ENCODE results near the gene RRP12.
"Not testable (repeated sequence)": the region's sequence is repeated elsewhere in the genome, so short reads cannot be mapped to it uniquely, and the experiment has no call there.

The RRP12 gene

GRCh38 chr10:97362310-97363033 lies 38.7 kb downstream of the RRP12 start:
- no peak for DNase-seq

GRCh38 chr10:97361537-97361901 lies 39.6 kb downstream of the RRP12 start:
- no peak for DNase-seq

GRCh38 chr10:97360705-97361536 lies 40.2 kb downstream of the RRP12 start:
- no peak for DNase-seq

- no peak for DNase-seq
These were observed 42.4 kb downstream of the RRP12 start for GRCh38 chr10:97358781-97359180.

DNA sequence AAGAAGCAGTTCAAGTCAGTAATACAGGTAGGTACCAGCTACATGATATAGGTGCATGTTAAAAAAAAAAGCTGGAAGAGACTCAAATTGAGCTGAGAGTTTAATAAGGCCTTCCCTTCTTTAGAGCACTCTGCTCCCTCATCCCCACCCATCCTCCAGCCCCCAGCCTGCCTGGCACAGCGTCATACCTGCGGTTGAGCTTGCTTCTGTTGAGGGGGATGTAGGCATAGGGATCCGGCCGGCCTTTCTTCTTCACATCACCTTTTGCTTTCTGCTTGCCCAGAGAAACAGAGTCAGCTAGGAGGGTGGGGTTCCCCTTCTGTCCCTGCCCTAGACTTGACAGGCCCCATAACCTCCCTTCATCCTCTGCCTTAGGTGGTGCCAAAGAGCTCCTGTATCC lies 42.8 kb downstream of the RRP12 start:
- DNase-seq: no peak

- no peak for DNase-seq
These were observed 44.2 kb downstream of the RRP12 start for GRCh38 chr10:97356918-97357317.

- no peak for DNase-seq
These were observed 44.7 kb downstream of the RRP12 start for GRCh38 chr10:97356318-97356914.

- no peak for DNase-seq
These were observed 45.6 kb downstream of the RRP12 start for GRCh38 chr10:97355571-97355975.

DNA sequence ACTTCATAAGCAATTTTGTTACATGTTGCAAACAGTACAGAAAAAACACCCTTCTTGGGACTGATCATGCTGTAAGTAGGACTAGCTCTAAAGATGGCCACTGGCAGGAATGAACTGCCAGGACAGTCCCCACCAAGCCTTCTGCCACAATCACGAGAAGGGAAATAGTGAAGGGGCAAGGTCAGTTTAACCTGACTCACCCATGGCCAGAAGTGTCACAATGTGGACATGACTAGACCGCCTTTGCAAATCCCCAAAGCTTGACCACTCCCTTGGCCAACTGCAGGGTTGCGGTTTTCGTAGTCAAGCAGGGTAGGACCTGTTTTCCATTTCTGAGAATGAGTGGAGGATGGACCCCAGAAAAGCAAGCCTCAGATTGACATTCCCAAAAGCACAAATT lies 47.2 kb downstream of the RRP12 start:
- no peak for DNase-seq

DNA sequence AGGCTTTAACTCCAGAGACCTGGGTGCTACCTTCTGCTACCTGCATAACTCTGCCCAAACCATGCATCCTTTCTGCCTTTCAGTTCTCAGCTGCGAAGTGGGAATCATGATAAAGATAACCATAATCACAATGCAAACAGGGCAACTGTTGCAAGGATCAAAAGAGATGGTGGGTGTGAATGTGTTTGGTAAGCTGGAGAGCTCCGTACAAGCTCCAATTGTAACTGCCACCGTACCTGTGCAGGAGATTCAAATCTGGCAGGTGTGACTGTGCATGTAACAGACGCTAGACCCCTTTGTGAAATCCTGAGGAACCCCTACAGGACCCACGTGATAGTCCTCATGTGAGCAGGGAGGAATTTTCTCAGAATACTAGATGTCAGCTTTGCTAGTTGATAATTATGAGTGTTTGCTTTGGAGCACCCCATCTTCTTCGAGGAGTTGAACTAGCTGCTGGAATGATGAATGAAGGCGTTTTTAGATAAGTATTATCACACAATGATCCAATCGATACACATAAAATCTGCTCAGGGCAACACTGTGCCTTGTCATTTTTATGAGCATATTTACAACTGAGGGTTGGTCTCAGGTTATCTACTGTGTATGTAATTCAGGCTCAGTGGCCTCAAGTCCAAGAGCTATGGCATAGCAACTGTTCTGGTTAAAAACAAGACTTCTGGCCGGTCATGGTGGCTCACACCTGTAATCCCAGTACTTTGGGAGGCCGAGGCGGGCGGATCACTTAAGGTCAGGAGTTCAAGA lies 51.2 kb downstream of the RRP12 start:
- DNase-seq: no peak

DNA sequence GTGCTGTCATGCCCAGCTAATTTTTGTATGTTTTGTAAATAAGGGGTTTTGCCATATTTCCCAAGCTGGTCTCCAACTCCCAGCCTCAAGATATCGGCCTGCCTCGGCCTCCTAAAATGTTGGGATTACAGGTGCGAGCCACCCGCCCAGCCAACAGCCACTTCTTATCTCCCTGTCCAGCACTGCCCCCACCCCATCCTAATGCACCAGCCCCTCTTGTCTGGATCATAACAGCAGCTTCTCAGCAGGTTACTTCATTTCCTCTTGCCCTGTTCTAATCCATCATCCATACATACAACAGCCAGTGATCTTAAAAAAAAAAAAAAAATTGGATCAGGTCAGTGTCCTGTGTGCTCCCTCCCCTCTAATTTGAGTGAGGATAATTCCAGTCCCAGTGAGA lies 53.8 kb downstream of the RRP12 start:
- peak; percentile 11 for DNase-seq

GRCh38 chr10:97343664-97344063 lies 57.5 kb downstream of the RRP12 start:
- DNase-seq: not testable (repeated sequence)

DNA sequence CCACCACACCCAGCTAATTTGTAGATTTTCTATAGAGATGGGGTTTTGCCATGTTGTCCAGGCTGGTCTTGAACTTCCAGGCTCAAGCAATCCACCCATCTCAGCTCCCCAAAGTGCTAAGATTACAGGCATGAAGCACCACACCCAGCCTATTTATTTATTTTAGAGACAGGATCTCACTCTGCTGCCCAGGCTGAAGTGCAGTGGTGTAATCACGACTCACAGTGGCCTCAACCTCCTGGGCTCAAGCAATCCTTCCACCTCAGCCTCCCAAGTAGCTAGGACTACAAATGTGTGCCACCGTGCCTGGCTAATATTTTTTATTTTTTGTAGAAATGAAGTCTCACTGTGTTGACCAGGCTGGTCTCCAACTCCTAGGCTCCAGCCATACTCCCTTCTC lies 59.7 kb downstream of the RRP12 start:
- DNase-seq: no peak

- DNase-seq: no peak
These were observed 63.1 kb downstream of the RRP12 start for GRCh38 chr10:97338041-97338440.

- DNase-seq: no peak
These were observed 64.0 kb downstream of the RRP12 start for GRCh38 chr10:97336942-97337831.

DNA sequence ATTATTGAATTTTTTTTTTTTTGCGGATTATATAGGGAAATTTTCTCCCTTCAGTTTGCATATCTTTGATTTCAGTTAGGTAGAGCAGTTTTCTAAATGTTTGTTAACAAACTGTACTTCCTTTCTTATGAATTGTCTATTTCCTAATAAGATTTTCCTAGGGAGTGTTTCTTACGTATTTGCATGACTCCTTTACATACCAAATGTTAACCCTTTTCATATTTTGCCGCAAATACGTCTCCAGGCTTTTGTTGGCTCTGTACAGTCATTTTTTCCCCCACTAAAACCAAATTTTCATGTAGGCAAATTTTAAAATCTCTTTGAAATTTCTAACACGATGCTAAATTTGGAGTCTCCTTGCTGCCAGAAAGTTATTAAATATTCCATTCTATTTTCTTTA lies 64.7 kb downstream of the RRP12 start:
- no peak for DNase-seq

GRCh38 chr10:97336006-97336405 lies 65.1 kb downstream of the RRP12 start:
- DNase-seq: no peak

- no peak for DNase-seq
These were observed 65.9 kb downstream of the RRP12 start for GRCh38 chr10:97335188-97335619.

- peak; percentile 84 for DNase-seq
These were observed 66.6 kb downstream of the RRP12 start, which contains the start of gene FRAT2 for GRCh38 chr10:97334370-97335175. Gene FRAT2, minus strand, starts transcription at chr10:97334729. Its CDS starts 157 bp downstream, at chr10:97334572.

GRCh38 chr10:97333601-97334369 lies 67.4 kb downstream of the RRP12 start:
- no peak for DNase-seq

GRCh38 chr10:97333351-97333600 lies 67.9 kb downstream of the RRP12 start:
- peak; percentile 6 for DNase-seq

Measured in NCI-H2227 treated with DMSO at 0.1 percent for 48 hours (cell line).